Suppressor macrophage treated with lipopolysaccharide for 4 hours (primary cell): Measurements from ENCODE around the gene TUBA3D.
"Not testable (repeated sequence)": the region's sequence is repeated elsewhere in the genome, so short reads cannot be mapped to it uniquely, and the experiment has no call there.

Experiments used
- DNase-seq: peaks from one replicate; pipeline ENCODE4 v3.0.0-alpha.2; 2020

The TUBA3D gene

GRCh38 chr2:131475831-131476230, at the start of gene TUBA3D:
Gene TUBA3D (plus strand): TSS chr2:131476119. CDS start chr2:131476200, 81 bp downstream.
- no peak for DNase-seq

DNA sequence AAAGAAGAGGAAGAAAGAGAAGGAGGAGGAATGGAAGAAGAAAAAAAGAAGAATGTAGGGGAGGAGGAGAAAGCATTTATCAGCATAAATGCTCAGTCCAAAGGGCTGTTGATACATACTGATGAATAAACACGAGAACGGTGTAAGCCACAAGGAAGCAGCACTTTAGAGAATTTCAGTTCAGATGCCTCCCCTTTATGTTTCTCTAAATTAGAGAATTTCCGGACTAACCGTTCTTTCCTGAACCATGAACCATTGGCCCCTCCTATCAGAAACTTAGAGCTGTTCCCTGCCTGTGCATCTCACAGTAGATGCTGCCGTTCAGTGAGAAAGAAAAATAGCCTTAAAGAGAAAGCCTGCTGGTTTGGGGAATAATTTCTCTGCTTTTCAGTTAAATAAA, 49.2 kb upstream of the TUBA3D start:
- DNase-seq: no peak

DNA sequence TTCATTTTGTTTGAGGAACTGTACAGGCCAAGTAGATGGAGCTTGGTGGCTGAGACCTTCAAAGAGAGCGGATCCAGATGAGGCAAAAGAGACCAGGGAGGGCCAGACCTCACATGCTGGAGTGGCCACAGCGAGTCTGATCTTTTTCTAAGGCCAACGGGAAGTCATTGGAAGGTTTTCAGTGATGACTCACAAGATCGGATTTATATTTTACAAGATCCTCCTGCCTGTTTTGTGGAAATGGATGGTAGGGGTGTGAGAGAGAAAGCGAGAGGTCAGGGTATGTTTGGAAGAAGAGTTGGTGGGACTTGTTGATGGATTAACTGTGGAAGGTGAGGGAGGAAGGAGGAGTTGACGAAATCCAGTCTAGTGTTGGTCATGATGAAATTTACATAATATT, 44.6 kb upstream of the TUBA3D start:
- DNase-seq: no peak

GRCh38 chr2:131440742-131441468, 35.0 kb upstream of the TUBA3D start:
- DNase-seq: not testable (repeated sequence)

DNA sequence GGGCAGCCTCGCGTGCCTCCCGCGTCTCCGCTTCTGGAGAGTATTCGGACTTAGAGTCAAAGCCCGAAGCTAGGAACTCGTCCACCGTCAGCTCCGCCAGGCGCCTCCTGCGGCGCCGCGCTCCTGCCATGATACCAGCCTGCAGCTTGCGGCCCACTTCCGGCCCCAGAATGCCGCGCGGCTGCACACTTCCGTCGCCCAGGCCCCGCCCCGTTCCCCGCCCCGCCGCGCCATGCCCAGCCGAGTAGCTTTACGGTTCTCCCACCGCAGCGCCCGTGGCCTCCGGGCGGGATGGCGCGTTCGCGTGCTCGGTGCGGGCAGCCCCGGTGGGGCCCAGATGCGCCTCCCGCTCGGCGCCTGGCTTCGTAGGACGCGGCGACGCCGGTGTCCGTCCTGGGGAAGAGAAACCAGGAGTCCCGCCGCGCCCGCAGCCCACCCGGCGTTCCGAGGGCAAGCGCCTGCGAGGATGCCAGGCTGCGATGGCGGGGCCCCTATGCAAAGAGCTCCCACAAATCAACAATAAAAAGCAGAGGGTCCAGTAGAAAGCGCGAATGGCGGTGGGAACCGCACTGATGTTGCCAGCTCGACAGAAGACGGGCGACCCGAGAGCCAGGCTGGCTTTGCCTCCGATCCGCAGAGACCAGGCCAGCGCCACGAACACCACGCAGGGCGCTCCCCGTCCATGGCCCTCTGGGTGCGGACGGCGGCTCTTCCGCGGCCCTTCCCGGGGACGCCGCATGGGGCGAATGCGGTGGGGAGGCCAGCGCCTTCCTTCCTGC, 31.0 kb upstream of the TUBA3D start:
- DNase-seq: not testable (repeated sequence)

DNA sequence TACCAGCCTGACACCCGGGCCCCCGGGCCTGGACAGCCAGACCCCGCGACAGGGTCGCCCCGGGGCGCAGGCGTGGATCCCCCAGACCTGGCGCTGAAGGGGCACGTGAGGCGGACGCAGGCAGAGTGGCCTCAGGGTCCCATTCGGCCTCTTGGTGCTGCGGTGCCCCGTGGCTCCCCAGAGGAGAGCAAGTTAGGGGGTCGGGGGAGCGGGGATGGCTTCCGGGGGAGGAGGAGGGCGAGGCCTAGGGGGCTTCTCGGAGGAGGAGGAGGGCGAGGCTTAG, 30.5 kb upstream of the TUBA3D start:
- DNase-seq: not testable (repeated sequence)

DNA sequence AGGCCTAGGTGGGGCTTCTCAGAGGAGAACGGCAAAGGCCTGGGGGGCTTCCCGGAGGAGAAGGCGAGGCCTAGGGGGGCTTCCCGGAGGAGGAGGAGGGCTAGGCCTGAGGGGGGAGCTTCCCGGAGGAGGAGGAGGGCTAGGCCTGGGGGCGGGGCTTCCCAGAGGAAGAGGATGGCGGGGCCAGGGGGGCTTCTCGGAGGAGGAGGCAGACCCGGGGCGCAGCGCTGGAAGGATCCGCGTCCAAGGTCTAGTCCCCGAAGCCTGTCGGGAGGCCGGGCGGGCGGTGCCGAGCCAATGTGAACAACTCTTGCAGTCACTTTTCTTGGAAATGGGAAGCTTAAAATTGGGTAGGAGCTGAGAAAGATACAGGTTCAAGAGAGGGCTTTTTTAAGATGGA, 30.0 kb upstream of the TUBA3D start:
- DNase-seq: no peak

- DNase-seq: not testable (repeated sequence)
Observed at GRCh38 chr2:131447981-131448380, 27.9 kb upstream of the TUBA3D start.

DNA sequence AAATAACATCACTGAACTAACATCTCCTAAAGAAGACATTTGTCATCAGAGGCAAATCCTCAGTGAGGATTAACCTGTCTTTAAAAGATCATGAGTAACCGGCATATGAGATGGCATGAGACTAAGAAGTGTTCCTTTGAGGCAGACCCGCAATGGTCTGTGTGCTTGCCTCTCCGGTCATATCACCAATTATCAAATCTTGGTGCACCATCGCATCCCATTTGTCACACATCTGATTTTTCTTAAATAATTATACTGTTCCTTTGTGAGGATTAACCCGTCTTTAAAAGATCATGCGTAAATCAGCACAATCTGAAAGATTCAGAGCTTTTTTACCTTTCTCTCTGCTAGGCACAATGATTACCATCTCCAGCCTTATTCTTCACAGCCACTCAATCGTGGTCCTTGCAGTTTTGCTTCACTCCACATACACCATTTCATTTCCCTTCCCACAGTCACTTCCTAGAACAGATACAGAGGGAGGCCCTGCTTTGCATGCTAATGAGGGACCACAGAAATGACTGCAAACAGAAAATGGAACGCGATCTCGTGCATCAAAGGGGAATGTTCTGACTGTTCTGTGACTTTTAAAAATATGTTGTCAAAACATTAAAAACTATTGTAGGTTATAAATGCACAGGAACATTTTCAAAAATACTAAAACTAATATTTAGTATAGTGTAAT, 24.5 kb upstream of the TUBA3D start:
- DNase-seq: not testable (repeated sequence)

DNA sequence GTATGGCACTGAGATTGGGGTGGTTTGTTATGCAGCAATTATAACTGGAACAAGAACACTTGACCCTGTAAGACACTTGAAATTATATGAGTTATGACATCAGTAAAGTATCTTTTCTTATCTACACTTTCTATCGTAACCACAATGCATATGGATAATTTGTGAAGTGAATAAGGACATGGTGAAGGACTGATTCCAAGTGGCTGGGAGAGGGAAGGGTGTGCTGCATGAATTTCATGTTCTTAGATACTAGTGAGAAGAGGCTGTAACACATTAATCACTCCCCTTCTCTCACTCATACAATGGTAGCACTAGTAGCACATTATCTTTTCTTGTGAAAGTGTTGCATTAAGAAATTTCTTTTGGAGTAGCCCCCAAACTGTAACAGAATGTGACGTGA, 21.0 kb upstream of the TUBA3D start:
- DNase-seq: not testable (repeated sequence)

GRCh38 chr2:131467722-131468121, 8.2 kb upstream of the TUBA3D start:
- DNase-seq: not testable (repeated sequence)

GRCh38 chr2:131470944-131471343, 5.0 kb upstream of the TUBA3D start:
- DNase-seq: not testable (repeated sequence)

GRCh38 chr2:131471624-131472023, 4.3 kb upstream of the TUBA3D start:
- DNase-seq: not testable (repeated sequence)

- not testable (repeated sequence) for DNase-seq
Observed at GRCh38 chr2:131473266-131473665, 2.7 kb upstream of the TUBA3D start.

DNA sequence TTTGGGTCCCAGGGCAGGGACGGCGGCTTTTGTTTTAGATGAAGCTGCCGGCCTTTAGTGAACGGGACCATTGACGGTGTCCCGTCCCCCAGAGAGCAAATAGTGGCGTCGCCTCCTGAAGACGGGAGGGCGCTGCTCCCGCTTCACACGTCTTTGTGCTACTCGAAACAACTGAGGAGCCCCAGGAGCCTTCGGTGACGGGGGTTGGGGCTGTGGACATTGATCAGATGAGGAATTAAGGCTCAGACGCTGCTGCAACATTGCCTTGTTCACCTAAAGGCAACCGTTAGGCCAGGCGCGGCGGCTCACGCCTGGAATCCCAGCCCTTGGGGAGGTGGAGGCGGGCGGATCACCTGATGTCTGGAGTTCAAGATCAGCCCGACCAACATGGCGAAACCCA, 444 bp downstream of the TUBA3D start:
- not testable (repeated sequence) for DNase-seq

GRCh38 chr2:131477227-131477626, 1.3 kb downstream of the TUBA3D start:
- not testable (repeated sequence) for DNase-seq

DNA sequence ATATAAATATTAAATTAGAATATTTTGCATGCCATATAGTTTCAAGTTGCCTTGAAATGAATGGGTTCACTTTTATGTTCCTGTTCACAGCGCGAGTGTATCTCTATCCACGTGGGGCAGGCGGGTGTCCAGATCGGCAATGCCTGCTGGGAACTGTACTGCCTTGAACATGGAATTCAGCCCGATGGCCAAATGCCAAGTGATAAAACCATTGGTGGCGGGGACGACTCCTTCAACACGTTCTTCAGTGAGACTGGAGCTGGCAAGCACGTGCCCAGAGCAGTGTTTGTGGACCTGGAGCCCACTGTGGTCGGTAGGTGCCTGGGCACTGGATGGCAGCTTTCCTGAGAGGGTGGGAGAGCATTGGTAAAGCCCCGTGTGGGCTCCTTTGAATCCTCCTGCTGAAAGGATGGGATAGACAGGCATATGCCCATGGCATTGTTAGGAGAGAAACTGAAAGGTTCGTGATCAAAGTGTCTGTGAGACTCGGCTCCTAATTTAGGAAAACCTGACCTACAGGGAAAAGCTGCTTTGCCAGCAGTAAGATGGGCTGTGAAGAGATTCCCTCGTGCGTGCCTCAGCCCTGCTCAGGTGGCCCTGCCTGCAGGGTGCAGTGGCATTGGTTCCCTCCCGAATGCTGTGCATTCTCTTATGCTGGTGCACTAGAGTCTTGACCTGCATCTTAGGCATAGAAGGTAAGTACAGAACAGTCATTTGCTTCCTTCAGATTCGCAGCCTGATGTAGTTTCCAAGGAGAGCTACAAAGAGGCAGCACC, 2.3 kb downstream of the TUBA3D start:
- DNase-seq: not testable (repeated sequence)

DNA sequence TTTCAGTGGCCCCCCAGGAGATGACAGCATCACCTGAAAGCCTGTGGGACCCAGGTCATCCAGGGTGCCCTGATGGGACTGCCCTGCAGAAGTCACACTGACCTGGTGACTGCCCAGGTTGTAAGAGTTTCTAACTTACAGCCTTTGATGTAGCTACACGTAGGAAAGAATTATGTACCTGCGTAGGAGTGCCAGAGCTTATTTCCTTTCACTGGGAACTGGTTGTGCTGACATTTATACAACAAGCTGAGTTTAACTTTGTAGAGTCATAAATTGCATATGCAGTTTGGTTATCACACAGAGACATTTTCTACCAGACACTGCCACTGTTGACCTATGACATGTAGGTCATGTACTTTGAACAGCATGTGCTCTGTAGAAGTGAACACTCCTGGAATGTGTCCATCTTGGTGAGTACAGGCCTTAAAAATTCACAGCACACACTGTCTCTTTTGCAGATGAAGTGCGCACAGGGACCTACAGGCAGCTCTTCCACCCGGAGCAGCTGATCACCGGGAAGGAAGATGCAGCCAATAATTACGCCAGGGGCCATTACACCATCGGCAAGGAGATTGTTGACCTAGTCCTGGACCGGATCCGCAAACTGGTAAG, 3.0 kb downstream of the TUBA3D start:
- not testable (repeated sequence) for DNase-seq

DNA sequence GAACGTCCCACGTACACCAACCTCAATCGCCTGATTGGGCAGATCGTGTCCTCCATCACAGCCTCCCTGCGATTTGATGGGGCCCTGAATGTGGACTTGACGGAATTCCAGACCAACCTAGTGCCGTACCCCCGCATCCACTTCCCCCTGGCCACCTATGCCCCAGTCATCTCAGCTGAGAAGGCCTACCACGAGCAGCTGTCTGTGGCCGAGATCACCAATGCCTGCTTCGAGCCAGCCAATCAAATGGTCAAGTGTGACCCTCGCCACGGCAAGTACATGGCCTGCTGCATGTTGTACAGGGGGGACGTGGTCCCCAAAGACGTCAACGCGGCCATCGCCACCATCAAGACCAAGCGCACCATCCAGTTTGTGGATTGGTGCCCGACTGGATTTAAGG, 4.4 kb downstream of the TUBA3D start:
- not testable (repeated sequence) for DNase-seq

GRCh38 chr2:131482506-131483155, 6.7 kb downstream of the TUBA3D start:
- DNase-seq: not testable (repeated sequence)

- DNase-seq: not testable (repeated sequence)
Observed at GRCh38 chr2:131483981-131484820, 8.3 kb downstream of the TUBA3D start.
